ENCODE measurements around the gene DYNC1I1.

Gene DYNC1I1

GRCh38 chr7:95863623-95864022 lies 91.3 kb downstream of the DYNC1I1 start:
- DNase-seq = no peak

DNA sequence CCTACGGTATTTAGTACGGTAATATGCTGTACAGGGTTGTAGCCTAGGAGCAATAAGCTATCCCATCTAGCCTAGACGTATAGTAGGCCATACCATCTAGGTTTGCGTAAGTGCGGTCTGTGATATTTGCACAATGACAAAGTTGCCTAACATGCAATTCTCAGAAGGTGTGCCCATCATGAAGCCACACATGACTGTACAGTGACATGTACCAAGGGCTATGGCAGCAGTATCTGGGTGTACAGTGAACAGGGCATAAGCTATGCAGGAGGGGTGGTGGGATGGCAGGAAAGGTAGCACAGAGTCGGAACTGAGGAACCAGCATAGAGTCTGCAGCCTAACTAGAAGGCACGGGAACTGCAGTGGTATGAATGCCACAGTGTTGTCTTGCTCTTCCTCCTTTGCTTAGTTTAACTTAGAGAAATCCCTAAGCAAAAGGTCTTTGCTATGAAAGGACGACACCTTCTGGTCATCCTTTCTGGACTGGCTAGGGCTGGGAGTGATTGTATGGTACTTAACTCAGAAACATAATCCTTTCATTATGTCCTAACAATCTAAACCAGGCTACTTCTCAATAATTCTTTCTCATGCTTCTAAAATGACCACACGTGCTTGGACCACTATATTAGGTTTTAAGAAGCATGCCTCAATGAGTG lies 93.5 kb downstream of the DYNC1I1 start:
- no peak for DNase-seq

DNA sequence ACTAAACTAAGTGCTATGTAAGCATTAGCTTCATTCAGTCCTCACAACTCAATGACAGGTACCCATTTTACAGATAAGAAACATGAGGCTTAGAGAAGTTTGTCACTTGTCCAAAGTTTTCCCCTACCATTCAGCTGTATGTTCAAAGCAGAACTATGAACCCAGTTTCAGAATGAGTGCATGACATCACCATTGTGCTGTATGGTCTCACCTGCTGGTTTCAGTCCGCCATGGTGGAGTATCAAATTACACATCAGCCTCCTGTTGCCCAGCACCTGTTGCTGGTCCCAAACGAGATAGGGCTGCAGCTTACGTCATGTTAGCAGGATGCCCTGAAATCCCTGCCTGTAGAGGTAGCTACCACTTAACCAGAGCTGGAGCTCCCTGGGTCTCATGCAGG lies 95.0 kb downstream of the DYNC1I1 start:
- peak; percentile 82 for DNase-seq

DNA sequence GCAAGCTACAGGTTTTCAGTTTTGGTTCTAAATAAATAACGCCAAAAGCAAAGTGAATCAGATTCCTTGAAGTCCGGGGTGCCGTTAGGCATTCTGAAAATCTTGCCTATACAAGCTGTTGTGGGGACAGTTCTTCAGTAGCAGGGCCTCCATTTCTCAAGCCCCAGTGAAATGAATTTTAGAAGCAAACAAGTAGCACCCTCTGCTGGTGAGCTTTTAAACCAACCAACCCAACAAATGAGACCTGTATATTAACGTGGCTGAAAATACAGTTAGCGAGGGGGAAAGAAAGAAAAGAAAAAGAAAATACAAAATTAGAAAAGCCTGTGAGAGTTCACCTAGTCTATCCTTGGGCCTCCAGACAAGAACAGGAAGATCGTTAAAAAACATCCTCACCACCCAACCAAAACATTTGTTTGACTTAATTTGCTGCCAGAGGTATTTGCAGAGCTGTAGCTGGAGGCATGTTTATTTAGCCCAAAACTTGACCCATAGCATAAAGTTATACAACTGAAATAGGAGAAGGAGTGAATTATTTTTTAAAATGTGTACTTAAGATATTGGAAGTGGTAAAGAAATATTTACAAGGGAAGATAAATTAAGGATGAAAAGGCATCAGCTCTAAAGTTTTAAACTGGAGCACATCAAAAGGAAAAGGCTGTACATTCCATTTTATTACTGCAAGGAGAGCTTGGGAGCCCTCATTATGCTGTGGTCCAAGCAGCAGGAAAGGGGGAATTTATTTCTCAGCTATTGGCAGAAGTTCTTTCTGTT lies 98.9 kb downstream of the DYNC1I1 start:
- DNase-seq = peak; percentile 35

GRCh38 chr7:95871896-95872295 lies 99.5 kb downstream of the DYNC1I1 start:
- DNase-seq = no peak

DNA sequence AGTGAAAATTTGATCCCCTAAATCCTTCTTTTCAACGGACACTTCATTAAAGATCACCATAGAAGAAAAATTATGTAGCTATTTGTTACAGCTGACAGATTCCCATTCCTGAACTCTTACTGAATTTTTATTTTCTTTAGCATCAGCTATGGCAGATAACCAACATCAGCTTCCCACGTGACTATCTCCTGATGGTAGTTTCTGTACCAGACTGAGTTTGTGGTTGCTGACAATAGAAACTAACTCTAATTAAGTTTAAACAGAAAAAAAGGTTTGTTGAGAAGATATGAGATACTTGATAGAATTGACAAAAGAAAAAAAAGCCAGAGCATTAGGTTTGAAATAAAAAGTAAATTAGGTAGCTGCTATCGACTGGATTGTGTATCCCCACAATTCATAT lies 101.8 kb downstream of the DYNC1I1 start:
- DNase-seq = no peak

GRCh38 chr7:95874541-95875265 lies 102.3 kb downstream of the DYNC1I1 start:
- no peak for DNase-seq

GRCh38 chr7:95875519-95875918 lies 103.2 kb downstream of the DYNC1I1 start:
- DNase-seq = no peak

- no peak for DNase-seq
Measured at GRCh38 chr7:95878677-95879076, 106.3 kb downstream of the DYNC1I1 start.

DNA sequence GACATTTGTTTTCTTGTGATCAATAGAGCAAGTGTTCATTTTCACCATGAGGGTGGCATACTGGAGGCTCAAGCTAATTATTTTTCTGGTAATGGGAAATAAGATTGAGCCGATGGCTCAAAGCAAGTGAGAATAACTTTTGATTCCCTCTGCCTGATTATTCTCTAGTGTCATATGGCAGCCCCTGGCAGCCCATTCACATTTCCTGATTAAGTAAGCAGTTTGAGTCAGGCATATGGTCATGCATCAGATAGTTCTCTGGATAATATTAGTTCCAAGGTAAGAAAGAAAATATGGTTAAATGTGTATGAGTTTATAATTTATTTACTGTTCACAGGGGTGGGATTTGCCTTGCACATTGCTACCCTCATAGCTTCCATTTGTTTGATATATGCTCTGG lies 109.2 kb downstream of the DYNC1I1 start:
- no peak for DNase-seq

DNA sequence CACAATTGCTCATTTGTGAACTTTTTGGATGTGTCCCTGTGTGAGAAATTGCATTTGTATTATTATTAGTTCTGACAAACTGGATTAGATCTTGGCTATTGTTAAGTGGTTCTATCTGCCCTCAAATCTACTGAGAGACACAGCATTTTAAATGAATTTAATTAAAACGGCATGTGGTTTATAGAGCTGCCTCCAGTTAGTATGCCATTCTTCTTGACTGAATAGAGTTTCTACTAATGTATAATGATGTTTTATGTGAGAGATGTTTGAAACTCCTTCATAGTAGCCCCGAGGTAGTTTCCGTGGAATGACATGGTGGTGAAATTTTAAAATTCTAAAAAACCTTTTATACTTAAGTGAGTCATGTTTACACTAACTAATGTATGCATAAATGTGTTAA lies 110.9 kb downstream of the DYNC1I1 start:
- no peak for DNase-seq

DNA sequence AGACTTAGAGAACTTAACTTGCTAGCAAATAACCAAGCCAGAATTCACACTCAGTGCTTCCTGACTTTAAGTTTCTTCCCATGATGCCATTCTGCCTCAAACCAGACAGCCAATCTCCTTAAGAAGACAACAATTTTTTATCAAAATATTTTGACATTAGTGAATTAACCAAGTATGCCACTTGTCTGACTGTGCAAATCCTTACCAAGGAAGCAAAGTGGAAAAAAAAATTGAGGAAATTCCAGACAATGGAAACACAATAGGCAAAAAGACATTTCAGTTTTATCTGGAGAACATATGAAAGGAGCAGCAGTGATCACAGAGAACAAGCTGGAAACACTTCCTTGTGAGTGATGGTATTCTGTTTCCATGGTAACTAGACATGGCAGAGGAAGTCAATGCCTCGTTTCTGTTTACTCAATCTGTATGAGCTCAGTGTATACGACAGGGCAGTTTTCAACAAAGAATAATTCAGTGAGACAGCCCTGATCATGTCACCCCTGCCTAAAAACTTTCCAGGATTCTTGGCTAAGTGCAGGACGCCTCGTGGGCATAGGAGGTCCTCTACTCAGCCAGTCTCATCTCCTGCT lies 114.2 kb downstream of the DYNC1I1 start:
- DNase-seq = peak; percentile 32

GRCh38 chr7:95893484-95893883 lies 121.1 kb downstream of the DYNC1I1 start:
- DNase-seq = no peak

GRCh38 chr7:95897557-95898251 lies 125.3 kb downstream of the DYNC1I1 start:
- DNase-seq = no peak

DNA sequence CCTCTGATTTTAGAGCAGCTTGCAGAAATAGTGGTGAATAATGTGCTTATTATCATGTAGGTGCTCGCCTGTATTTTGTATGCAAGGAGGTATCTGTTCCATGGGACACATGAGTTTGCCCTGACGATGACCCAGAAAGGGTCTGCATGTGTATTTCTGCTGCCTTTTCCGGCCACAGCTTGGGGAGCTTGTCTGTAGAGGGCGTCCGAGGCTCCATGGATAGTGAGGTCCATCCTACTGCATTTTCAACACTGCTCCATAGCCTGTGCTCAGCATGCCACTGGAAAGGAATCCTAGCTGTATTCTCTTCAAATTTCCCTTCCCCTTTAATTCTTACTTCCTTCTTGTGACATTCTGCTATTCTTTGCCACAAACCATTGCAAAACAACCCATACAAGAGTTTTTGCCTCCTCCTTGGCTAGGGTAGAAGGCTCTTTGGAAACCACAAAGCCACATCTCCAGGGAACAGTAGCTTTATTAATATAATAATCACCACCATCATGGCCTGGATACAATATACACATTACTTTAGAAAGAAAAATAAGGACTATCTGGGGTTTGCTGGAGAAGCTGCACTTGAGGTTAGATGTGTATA lies 127.7 kb downstream of the DYNC1I1 start:
- DNase-seq = no peak

- DNase-seq = no peak
Measured at GRCh38 chr7:95901006-95901405, 128.7 kb downstream of the DYNC1I1 start.

GRCh38 chr7:95904099-95904498 lies 131.7 kb downstream of the DYNC1I1 start:
- DNase-seq = no peak

- DNase-seq = no peak
Measured at GRCh38 chr7:95905167-95905566, 132.8 kb downstream of the DYNC1I1 start.

DNA sequence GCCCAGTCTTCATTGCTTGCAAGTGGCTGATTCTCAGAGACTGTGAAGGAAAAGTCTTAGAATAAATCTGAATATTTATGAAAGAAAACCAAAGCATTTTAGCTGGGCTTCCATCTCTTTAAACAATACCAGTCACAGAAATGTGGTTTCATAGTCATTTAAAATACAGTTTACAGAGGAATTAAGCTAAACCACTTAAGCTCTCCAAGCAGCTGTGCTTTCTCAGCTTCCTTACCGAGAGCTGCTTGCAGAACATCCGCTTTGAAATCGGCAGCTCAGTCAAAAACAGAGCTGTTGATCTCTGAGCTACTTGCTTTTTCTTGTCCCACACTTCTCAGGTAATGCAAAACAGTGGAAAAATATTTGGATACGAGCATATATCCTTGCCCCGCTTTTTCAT lies 134.5 kb downstream of the DYNC1I1 start:
- DNase-seq = no peak

- no peak for DNase-seq
Measured at GRCh38 chr7:95907337-95907736, 135.0 kb downstream of the DYNC1I1 start.

DNA sequence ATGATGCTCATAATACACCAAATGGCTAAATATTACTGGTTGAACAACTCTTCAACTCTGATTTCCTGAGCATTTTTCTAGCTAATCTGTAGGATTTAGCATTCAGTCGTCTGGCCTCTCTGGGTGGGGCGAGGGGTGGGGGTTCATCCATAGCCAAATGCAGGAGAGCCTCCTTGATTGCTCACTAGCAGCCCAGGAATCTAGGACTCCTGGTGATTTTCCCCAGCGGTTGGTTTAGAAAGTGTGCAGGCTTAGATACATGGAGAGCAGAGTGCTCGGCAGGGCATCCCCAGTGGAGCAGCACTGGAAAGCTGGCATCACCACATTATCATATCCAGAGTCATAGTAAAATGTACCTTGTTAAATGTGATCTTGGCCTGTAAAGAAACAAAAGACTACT lies 136.1 kb downstream of the DYNC1I1 start:
- no peak for DNase-seq

- no peak for DNase-seq
Measured at GRCh38 chr7:95910341-95910740, 138.0 kb downstream of the DYNC1I1 start.

- DNase-seq = no peak
Measured at GRCh38 chr7:95915731-95916130, 143.4 kb downstream of the DYNC1I1 start.
